LNCAP (cell line): ENCODE data around the gene STK4.

Experiments
- CTCF ChIP-seq: fragments of 450-650 bp; IDR thresholded peaks from 2 replicates; pipeline ENCODE4 v1.5.1; 2017; ENCODE audit warnings: mild to moderate bottlenecking

Gene STK4

GRCh38 chr20:45044084-45044573, 77.8 kb downstream of the STK4 start:
- peak; percentile 89 for TF ChIP-seq CTCF

DNA sequence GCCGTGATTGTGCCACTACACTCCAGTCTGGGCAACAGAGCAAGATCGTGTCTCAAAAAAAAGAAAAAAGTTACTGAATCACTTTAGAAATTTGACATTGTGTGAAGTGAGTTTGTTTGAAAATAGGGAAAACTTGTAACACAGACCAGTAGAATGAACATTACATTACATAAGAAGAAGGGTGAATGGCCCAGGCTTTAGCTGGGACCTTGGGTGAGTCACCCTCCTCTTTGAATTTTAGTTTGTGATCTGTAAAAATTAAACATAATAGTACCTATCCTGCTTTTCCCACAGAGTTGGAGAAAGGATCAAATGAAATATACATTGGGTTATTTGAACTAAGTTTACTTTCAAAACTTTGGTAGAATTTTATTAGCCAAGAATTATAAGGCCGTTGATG, 78.3 kb downstream of the STK4 start:
- TF ChIP-seq CTCF = no peak

- no peak for TF ChIP-seq CTCF
These were observed 81.3 kb downstream of the STK4 start for GRCh38 chr20:45047581-45048119.

DNA sequence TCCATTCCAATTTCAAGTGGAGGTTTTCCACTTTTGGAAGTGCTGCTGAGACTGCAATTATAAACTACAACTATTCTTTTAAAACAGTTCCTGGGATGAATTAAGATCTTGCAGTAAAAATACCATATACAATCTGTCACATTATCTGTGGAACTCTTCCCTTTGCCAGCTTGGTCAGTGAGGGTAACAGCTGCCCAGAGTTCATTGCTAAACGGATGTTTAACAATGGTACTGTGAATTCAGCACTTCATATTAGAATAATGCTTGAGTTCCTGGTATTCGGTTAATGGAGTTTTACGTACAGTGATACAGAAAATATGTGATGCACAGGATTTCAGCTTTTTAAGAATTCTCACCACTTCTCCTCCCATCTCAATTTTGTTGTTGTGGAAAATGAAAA, 83.1 kb downstream of the STK4 start:
- TF ChIP-seq CTCF = no peak

GRCh38 chr20:45049904-45050471, 83.7 kb downstream of the STK4 start:
- TF ChIP-seq CTCF = no peak

DNA sequence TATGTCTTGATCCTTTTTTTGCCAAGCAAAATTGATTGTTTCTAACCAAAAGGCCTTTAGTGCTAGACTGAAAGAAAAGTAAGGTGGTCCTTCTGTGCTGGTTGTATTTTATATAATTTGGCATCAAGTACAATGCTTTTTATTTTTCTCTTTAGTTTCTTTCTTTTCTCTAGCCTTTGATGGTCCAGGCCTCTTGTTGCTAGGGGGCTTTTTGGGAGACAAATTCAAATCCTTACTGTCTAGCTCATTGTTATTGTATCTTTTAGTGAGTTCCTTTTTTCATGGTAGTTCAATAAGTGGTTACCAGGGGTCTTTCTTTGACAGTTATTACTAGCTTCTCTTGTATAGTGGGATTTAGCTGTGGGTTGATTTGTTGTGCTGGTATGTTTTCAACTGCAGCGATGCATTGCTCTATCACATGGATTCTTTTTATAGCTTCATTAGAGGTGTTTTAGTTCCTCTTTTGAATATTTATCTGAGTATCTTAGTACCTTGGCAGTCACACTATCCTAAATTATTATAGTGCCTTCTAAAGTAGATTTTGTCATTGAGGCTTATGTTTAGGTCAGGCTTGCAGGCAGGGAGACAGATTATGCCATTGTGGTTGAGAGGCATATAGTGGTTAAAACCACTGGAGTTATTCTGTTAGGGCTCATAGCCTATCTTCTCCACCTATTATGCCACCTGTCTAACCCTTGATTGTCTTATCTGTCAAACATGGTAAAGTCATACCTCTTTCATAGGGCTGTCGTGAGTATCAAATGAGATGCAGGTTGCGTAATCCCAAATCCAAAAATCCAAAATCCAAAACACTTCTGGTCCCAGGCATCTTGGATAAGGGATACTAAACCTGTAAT, 85.1 kb downstream of the STK4 start:
- TF ChIP-seq CTCF = no peak

DNA sequence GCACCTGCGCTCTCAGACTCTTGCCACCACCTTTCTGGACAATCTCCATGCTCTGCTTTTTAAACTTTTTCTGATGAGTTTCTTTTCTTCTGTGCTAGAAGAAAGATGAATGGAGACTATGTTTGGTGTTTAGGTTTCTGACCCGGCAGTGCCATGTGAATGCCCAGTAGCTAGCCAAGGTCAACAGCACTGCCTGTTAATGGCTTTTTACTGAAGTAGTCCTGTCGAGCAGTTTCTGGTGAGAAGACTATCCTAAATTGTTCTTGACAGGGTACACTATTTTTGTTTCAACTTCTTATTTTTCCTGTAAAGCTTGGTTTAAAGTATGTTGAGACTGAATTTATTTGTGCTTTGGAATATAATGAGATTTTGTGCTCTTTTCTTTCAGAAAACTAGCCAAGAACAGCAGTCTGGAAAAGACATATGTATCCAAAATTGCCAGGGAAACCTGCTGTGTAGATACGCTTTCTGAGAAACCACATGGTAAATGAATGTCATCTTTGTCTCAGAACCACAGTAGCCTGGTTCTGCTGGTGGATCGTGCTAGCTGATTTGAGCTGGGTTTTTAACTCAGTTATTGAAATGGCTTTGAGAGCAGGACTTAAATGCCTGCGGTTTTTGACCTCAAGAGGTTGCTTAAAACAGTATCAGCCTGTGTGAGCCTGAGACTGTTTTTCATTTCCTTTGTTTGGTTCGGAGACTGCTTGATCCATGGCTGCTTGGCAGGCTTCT, 86.6 kb downstream of the STK4 start:
- TF ChIP-seq CTCF = no peak
